Measurements from ENCODE around the gene WASL. TPM values are rescaled to one million over a fixed set of nuclear protein-coding genes. Genes with fewer than 3 reads are reported as not detected.
"Not testable (repeated sequence)": the region's sequence is repeated elsewhere in the genome, so short reads cannot be mapped to it uniquely, and the experiment has no call there.

Gene WASL
- total RNA-seq, 2 experiments from 2014 or later: 5.5 TPM

DNA sequence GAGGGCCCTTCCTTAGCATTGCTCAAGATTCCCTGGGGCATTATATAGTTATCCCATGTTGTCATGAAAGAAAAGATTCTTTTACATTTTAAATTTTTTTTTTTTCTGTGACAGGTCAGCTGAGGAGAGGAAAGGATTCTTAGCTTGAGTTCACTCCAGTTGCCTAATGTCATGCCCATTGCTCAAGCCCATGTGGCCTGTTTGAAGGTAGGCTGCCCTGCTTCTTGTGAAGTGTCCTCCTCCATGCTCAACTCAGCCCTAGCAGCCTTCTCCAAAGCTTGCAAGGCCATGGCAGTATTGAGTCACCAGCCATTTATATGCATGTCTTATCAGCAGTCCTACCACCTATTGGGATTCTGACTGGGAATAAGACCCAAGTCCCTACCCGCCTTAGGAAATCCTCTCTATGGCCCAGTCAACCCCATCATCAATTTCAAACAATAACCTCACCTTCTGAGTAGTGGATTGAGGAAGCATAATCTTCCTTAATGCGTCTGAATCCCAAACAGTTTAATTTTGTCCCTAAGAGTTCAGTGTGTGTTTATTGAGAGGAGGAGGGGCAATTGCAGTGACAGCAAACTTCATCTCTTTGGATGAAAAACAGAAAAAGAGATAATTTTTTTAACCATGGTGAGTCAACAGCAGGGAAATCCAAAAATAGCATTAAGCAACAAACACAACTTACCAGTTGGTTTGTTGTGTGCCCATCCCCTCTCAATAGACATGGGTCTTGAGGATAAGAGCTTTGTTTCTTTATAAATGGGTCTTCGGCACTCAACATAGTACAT, 38.6 kb upstream of the WASL start:
- peaks cover 4% of the 10 kb centered on the region for H3K4me1 Mint-ChIP-seq
- H3K36me3 Mint-ChIP-seq (ENCODE audit: low read depth): no peaks in the 10 kb centered on the region
- no peak overlapping the region for H3K27ac Mint-ChIP-seq
- ChIA-PET CTCF (interaction anchor here (1.2 to 1.9 kb wide), 3 partner anchors 11 to 105 kb away, joined by 3 to 4 read pairs (median 4); no protein-coding TSS in a partner anchor), POLR2A (interaction anchor here (0.6 kb wide), 1 partner anchor 10 kb away, joined by 7 read pairs; no protein-coding TSS in a partner anchor)
- intact Hi-C loops (cut with DNase I, micrococcal nuclease): no loop called here
- no peaks in the 10 kb centered on the region for H3K27me3 Mint-ChIP-seq
- no peak for ATAC-seq
- H3K4me3 Mint-ChIP-seq: no peak overlapping the region
- no peaks in the 10 kb centered on the region for H3K9me3 Mint-ChIP-seq (ENCODE audit: low read depth)
- no peak for DNase-seq

DNA sequence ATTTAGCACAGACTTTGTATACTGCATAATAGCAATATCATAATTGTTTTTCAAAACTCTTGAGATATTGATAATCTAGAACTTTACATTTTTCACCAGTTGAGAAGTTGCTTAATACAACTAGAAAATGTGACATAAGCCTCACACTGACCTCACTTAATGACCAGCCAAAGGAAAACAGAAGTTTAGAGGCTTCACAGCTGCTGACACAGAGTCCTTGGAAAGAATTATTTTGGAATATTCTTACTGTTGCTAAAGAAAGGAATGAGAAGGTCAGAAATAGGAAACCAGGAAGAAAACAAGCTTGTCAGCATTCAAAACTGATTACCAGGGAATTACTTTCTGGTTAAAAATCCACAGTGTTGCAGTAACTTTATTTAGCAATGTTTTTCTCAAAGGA, 35.5 kb upstream of the WASL start:
- Mint-ChIP-seq H3K4me1 (no peaks in the 10 kb centered on the region), H3K27ac (no peak overlapping the region), H3K9me3 (ENCODE audit: low read depth) (no peaks in the 10 kb centered on the region), H3K4me3 (no peak overlapping the region), H3K36me3 (ENCODE audit: low read depth) (no peaks in the 10 kb centered on the region), H3K27me3 (peaks cover 5% of the 10 kb centered on the region)
- ChIA-PET POLR2A (no interaction called here), CTCF (interaction anchor here (1.2 to 1.4 kb wide), 2 partner anchors 14 to 88 kb away, joined by 4 to 6 read pairs; no protein-coding TSS in a partner anchor)
- no peak for DNase-seq
- intact Hi-C loops (cut with DNase I, micrococcal nuclease): no loop called here
- ATAC-seq: no peak

DNA sequence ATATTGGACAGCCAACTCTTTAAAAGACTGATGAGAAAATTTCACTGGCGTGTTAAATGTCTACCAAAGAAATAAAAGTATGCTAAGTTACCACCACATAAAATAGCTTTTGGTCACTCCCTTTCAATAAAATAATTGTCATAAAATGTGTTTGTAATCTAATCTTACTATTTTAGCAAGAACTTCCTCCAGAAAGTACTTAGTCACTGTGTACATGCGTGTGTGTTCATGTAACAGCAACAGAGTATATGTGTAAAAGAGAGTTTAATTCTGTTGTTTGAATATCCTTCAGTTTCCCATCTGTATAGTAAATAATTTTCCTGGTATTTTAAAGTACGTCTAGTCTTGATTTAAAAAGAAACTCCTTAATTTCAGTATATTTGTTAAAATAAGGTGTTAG, 35.0 kb upstream of the WASL start:
- Mint-ChIP-seq H3K27ac (no peak overlapping the region), H3K27me3 (peaks cover 5% of the 10 kb centered on the region), H3K4me1 (no peaks in the 10 kb centered on the region), H3K4me3 (no peak overlapping the region), H3K36me3 (ENCODE audit: low read depth) (no peaks in the 10 kb centered on the region), H3K9me3 (ENCODE audit: low read depth) (no peaks in the 10 kb centered on the region)
- ATAC-seq: no peak
- ChIA-PET CTCF (interaction anchor here (1.4 kb wide), 1 partner anchor 88 kb away, joined by 4 read pairs; no protein-coding TSS in a partner anchor), POLR2A (no interaction called here)
- intact Hi-C loops (cut with DNase I, micrococcal nuclease): no loop called here
- DNase-seq: no peak

DNA sequence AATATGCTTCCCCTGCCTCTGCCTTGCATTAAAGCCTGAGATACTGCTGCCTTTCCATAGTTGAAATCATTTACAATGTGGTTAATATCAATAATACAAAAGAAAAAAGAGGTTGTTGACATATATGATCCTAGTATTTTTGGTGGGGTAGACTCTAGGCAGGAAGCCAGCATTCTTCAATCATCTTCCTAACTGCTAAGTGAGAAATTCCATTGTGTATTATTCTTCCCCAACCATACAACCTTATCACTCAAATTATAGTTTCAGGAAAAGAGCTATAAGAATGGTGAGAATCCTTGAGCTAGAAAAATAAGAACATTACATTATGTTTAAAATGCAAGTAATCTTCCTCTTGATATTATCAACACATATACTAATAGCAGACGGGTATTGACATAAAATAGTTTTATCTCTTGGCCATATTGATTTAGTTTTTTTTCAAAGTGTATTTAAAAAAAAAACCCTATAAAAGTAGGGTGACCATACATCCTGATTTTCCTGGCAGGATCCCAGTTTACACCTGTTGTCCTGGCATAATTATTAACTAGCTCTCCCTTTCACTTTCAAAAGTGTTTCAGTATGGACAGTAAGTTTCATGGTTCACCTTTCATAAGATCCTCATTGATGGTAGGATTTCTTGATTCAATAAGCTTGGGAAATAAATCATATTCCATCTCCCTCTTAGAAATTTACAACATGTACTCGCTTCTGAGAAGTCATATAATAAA, 33.4 kb upstream of the WASL start:
- ChIA-PET CTCF (interaction anchor here (1.1 kb wide), 1 partner anchor 16 kb away, joined by 4 read pairs; no protein-coding TSS in a partner anchor), POLR2A (no interaction called here)
- Mint-ChIP-seq H3K9me3 (ENCODE audit: low read depth) (no peaks in the 10 kb centered on the region), H3K4me3 (no peak overlapping the region), H3K27me3 (peaks cover 5% of the 10 kb centered on the region), H3K27ac (no peak overlapping the region), H3K4me1 (no peaks in the 10 kb centered on the region), H3K36me3 (ENCODE audit: low read depth) (no peaks in the 10 kb centered on the region)
- no peak for DNase-seq
- ATAC-seq: no peak
- intact Hi-C loops (cut with DNase I, micrococcal nuclease): no loop called here

DNA sequence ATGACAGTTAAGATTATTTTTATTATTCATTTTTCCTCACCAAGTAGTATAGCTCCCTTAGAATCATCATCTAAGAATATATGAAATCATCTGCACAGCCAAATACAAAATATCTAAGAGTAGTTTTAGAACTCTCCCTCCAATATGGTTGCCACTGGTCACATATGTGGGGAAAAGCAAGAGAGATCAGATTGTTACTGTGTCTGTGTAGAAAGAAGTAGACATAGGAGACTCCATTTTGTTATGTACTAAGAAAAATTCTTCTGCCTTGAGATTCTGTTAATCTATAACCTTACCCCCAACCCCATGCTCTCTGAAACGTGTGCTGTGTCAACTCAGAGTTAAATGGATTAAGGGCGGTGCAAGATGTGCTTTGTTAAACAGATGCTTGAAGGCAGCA, 31.7 kb upstream of the WASL start:
- CTCF ChIA-PET, ATAC-seq: not testable (repeated sequence)

DNA sequence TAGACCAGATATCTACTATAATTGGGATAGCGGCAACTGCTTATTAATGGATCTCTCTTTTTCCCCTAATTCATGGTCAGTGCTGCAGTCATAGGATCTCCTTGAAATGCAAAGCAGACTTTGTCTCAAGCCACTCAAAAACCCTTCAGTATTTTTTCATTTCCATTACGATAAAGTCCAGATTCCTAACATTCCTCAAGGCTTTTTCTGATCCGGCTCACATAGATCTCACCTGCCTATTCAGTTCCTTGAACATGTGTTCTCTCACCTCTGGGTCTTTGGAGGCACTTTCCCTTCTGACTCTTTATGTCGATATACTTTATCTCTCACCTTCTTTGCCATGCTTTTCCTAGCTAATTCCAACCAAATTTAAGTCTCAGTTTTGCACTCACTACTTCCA, 25.7 kb upstream of the WASL start:
- POLR2A ChIA-PET: no interaction called here
- no peaks in the 10 kb centered on the region for H3K9me3 Mint-ChIP-seq (ENCODE audit: low read depth)
- no peak for ATAC-seq
- no peaks in the 10 kb centered on the region for H3K36me3 Mint-ChIP-seq (ENCODE audit: low read depth)
- H3K27me3 Mint-ChIP-seq: peaks cover 16% of the 10 kb centered on the region
- H3K4me1 Mint-ChIP-seq: peaks cover 8% of the 10 kb centered on the region
- CTCF ChIA-PET: interaction anchor here (0.6 to 1.0 kb wide), 2 partner anchors 88 to 150 kb away, joined by 3 to 4 read pairs; no protein-coding TSS in a partner anchor
- intact Hi-C loops (cut with DNase I, micrococcal nuclease): no loop called here
- H3K27ac Mint-ChIP-seq: no peak overlapping the region
- H3K4me3 Mint-ChIP-seq: no peak overlapping the region
- no peak for DNase-seq

More for the DNA sequence above, 31.7 kb upstream of the WASL start:
- H3K4me3 Mint-ChIP-seq; H3K36me3 Mint-ChIP-seq (ENCODE audit: low read depth); H3K4me1 Mint-ChIP-seq; POLR2A ChIA-PET; intact Hi-C loops (cut with DNase I, micrococcal nuclease); H3K9me3 Mint-ChIP-seq (ENCODE audit: low read depth); H3K27ac Mint-ChIP-seq; DNase-seq; H3K27me3 Mint-ChIP-seq: not testable (repeated sequence)

DNA sequence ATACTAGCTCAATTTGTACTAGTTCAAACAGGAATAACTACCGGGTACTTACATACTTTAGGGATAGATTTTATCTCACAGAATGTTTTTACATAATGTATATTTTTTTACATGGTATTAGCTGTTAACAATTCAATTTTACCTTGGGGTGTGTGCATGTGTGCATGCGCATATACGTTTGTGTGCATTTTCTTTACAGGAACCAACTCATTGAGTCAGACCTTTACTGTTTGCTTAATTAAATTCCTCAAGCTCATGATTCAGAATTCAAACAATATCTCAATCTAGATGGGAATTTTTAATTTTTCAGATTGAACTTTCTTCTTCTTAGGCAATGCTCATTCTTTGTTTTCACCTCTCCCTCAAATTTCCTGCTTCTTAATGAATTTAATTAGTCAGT, 24.7 kb upstream of the WASL start:
- no peaks in the 10 kb centered on the region for H3K36me3 Mint-ChIP-seq (ENCODE audit: low read depth)
- no peak overlapping the region for H3K4me3 Mint-ChIP-seq
- ATAC-seq (no peak), DNase-seq (no peak)
- intact Hi-C loops (cut with DNase I, micrococcal nuclease): no loop called here
- H3K27ac Mint-ChIP-seq: no peak overlapping the region
- POLR2A ChIA-PET: no interaction called here
- peaks cover 8% of the 10 kb centered on the region for H3K4me1 Mint-ChIP-seq
- CTCF ChIA-PET: interaction anchor here (0.7 to 0.8 kb wide), 3 partner anchors 12 to 92 kb away, joined by 3 to 4 read pairs (median 3); no protein-coding TSS in a partner anchor
- H3K9me3 Mint-ChIP-seq (ENCODE audit: low read depth): no peaks in the 10 kb centered on the region
- peaks cover 19% of the 10 kb centered on the region for H3K27me3 Mint-ChIP-seq

DNA sequence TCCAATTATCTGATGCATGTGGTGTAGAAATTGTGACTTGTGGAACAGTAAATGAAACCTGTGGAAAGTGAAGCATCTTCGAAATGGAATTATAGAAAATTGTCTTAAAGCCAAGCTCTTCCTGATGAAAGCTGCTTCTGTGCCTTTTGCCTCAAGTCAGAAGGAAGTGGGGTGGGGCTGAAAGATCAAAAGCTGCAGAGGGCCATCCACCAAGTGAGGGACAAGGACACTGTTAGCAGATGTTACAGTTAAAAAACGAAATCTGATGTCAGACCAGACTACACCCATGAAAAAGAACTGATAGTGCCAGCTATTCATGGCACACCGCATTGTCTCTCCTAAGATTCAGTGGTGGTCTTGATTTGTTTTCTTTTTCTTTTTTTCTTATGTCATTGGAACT, 23.8 kb upstream of the WASL start:
- Mint-ChIP-seq H3K4me1 (peaks cover 8% of the 10 kb centered on the region), H3K27ac (no peak overlapping the region), H3K9me3 (ENCODE audit: low read depth) (no peaks in the 10 kb centered on the region), H3K36me3 (ENCODE audit: low read depth) (no peaks in the 10 kb centered on the region), H3K4me3 (no peak overlapping the region), H3K27me3 (peaks cover 19% of the 10 kb centered on the region)
- POLR2A ChIA-PET: no interaction called here
- intact Hi-C loops (cut with DNase I, micrococcal nuclease): no loop called here
- ATAC-seq (no peak), DNase-seq (no peak)
- CTCF ChIA-PET: interaction anchor here (0.7 to 1.5 kb wide), 3 partner anchors 12 to 25 kb away, joined by 3 to 4 read pairs (median 4); no protein-coding TSS in a partner anchor

DNA sequence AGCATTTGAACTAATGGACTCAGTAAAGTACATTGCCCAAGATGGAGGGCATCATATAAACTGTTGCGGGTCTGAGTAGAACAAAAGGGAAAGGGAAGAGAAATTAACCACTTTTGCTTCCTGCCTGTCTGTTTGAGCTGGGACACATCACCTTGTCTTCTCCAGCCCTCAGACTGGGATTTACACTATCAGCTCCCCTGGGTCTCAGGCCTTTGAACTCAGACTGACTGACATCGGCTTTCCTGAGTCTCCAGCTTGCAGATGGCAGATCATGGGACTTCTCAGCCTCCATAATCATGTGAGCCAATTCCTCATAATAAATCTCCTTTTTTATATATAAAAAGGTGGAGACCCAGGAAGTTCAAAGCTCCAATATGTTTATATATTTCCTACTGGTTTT, 23.0 kb upstream of the WASL start:
- peaks cover 19% of the 10 kb centered on the region for H3K27me3 Mint-ChIP-seq
- H3K36me3 Mint-ChIP-seq (ENCODE audit: low read depth): no peaks in the 10 kb centered on the region
- no peaks in the 10 kb centered on the region for H3K9me3 Mint-ChIP-seq (ENCODE audit: low read depth)
- POLR2A ChIA-PET: no interaction called here
- ATAC-seq: no peak
- no peak for DNase-seq
- H3K4me1 Mint-ChIP-seq: peaks cover 8% of the 10 kb centered on the region
- CTCF ChIA-PET: interaction anchor here (1.5 kb wide), 1 partner anchor 12 kb away, joined by 4 read pairs; no protein-coding TSS in a partner anchor
- intact Hi-C loops (cut with DNase I, micrococcal nuclease): loop anchor here in 1 of 2 experiments (2.0 kb wide), 1 partner anchor 53 kb away; no protein-coding TSS in a partner anchor
- H3K4me3 Mint-ChIP-seq: no peak overlapping the region
- H3K27ac Mint-ChIP-seq: no peak overlapping the region

DNA sequence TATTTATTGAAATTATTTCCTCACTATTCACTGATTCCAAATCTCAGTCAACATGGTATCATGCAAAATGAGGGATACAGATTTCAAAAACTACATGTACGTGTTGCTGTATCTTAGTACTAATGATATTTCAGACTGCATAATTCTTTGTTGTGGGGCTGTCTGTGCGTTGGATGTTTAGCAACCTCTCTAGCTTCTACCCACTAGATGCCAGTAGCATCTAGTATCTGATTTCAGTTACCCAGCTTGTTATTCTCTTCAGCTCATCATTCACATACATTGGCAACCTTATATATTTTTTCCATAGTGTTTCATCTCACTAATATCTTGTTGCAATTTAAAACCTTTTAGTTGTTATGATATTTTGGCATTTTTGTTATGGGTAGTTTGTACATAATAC, 22.5 kb upstream of the WASL start:
- no peaks in the 10 kb centered on the region for H3K9me3 Mint-ChIP-seq (ENCODE audit: low read depth)
- ChIA-PET CTCF (interaction anchor here (0.6 to 0.7 kb wide), 2 partner anchors 88 to 100 kb away, joined by 3 read pairs; no protein-coding TSS in a partner anchor), POLR2A (no interaction called here)
- H3K36me3 Mint-ChIP-seq (ENCODE audit: low read depth): no peaks in the 10 kb centered on the region
- ATAC-seq: no peak
- H3K27me3 Mint-ChIP-seq: peaks cover 19% of the 10 kb centered on the region
- intact Hi-C loops (cut with DNase I, micrococcal nuclease): loop anchor here in 1 of 2 experiments (2.0 kb wide), 1 partner anchor 54 kb away; no protein-coding TSS in a partner anchor
- DNase-seq: no peak
- no peak overlapping the region for H3K27ac Mint-ChIP-seq
- H3K4me3 Mint-ChIP-seq: no peak overlapping the region
- H3K4me1 Mint-ChIP-seq: peaks cover 8% of the 10 kb centered on the region

DNA sequence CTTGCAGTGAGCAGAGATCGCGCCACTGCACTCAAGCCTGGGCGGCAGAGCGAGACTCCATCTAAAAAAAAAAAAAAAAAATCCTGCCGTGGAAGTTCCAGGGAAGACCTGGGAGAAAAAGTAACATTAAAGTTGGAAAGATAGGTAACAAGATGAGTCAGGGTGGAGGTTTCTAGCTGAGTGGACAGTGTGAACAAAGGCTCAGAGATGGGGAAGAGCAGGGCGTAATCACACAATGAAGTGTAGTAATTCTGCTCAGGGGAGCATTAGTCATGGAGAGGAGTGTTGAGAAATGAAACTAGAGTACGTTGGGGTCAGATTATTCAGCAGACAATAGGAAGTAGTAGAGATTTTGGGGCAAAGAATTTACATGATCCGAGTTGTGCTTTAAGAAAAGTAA, 21.6 kb upstream of the WASL start:
- Mint-ChIP-seq H3K9me3 (ENCODE audit: low read depth) (no peaks in the 10 kb centered on the region), H3K27me3 (peaks cover 23% of the 10 kb centered on the region), H3K36me3 (ENCODE audit: low read depth) (no peaks in the 10 kb centered on the region), H3K27ac (peak overlapping the region; percentile 14), H3K4me1 (peaks cover 8% of the 10 kb centered on the region), H3K4me3 (no peak overlapping the region)
- ATAC-seq (peak; percentile 100), DNase-seq (peak; percentile 18)
- intact Hi-C loops (cut with DNase I, micrococcal nuclease): loop anchor here in 1 of 2 experiments (2.0 kb wide), 1 partner anchor 54 kb away; no protein-coding TSS in a partner anchor
- ChIA-PET POLR2A (no interaction called here), CTCF (interaction anchor here (0.7 kb wide), 1 partner anchor 89 kb away, joined by 3 read pairs; no protein-coding TSS in a partner anchor)

All from activated CD4-positive, alpha-beta T cell treated with anti-CD3 and anti-CD28 coated beads for 36 hours (primary cell).